ENCODE measurements around the gene IQCB1.
A peak's percentile ranks its signal among the peaks of the same experiment; 100 is the strongest.
"Not testable (repeated sequence)": the region's sequence is repeated elsewhere in the genome, so short reads cannot be mapped to it uniquely, and the experiment has no call there.

The IQCB1 gene, protein sequence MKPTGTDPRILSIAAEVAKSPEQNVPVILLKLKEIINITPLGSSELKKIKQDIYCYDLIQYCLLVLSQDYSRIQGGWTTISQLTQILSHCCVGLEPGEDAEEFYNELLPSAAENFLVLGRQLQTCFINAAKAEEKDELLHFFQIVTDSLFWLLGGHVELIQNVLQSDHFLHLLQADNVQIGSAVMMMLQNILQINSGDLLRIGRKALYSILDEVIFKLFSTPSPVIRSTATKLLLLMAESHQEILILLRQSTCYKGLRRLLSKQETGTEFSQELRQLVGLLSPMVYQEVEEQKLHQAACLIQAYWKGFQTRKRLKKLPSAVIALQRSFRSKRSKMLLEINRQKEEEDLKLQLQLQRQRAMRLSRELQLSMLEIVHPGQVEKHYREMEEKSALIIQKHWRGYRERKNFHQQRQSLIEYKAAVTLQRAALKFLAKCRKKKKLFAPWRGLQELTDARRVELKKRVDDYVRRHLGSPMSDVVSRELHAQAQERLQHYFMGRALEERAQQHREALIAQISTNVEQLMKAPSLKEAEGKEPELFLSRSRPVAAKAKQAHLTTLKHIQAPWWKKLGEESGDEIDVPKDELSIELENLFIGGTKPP

DNA sequence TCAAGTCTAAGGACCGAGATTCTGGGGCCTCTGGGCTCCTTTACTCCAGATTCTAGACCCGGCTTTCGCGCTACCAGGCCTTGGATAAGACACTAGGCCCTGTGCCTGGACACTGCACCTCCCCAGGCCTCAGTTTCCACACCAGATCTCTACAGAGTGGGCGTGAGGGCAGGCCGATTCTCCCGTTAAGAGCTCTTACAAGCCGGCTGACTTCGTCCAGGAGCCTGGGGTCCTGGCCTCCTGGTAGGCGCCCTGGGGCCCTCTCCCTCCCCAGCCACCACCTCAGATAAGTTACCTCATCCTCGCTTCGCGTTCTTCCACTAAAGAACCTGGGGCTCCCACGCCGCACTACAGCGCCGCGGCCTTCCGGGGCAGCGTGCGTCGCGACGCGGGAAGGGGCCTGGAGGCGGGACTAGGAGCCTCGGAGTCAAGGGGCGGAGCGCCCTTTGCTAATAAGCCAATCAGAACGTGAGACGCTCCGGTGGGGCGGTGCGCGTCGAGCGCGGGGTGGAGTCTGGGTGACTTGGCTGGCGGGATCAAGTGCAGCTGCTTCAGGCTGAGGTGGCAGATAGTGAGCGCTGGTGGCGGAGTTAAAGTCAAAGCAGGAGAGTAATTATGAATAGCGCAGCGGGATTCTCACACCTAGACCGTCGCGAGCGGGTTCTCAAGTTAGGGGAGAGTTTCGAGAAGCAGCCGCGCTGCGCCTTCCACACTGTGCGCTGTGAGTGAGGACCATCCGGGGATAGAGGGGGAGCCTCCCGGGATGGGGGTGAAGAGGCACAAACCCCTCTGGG lies at the start of gene IQCB1, which contains the start of gene EAF2:
IQCB1 (minus strand) TSS at position 390 of the 794 bp plus-strand sequence. CDS start 6,100 bp downstream, outside the sequence.
EAF2 (plus strand) TSS at position 539 of the 794 bp plus-strand sequence; CDS start at position 616, 77 bp downstream.
- peak; percentile 84 for DNase-seq

DNA sequence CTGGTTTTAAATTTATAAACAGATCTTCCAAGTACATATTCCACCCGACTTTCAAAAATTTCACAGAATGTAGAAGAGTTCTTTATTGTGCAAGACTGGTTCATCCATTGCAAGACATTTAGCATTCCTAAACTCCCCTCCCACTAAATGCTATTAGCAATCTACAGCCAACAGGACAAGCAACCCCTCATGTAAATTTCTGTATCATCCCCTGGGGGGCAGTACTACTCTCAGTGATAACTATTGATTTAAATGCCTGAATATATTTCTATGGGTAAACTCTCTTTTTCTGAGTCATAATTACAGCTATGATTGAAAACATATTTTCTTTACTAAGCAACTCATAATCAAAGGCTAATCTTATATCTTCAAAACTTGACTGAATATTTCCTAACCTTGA lies 48.6 kb upstream of the IQCB1 start:
- no peak for DNase-seq

DNA sequence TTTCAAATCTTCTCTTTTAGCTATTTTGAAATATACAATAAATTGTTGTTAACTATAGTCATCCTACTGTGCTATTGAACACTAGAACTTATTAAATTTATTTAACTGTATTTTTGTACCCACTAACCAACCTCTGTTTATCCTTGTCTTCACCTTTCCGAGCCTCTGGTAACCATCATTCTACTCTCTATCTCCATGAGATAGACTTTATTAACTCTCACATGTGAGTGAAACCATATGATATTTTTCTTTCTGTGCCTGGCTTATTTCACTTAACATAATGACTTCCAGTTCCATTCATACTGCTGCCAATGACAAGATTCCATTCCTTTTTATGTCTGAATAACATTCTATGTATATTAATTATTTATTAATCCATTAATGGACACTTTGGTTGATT lies 43.6 kb upstream of the IQCB1 start:
- DNase-seq: no peak

DNA sequence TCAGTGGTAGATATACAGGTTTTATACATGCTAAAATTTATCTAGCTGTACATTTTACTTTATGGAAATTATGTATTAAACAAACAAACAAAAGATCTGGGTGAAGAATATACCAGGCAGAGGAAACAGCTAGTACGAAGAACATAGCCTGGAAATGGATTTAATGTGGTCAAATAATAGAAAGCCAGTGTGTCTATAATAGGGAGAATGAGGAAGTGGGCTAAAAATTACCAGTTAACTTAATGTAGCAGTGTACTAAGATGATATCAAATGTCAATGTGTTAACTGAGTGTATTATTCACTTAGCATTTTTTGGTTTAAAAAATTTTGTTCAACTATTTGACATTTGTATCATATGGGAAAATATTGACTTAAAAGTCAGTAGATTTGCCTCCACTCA lies 36.6 kb upstream of the IQCB1 start:
- no peak for DNase-seq

DNA sequence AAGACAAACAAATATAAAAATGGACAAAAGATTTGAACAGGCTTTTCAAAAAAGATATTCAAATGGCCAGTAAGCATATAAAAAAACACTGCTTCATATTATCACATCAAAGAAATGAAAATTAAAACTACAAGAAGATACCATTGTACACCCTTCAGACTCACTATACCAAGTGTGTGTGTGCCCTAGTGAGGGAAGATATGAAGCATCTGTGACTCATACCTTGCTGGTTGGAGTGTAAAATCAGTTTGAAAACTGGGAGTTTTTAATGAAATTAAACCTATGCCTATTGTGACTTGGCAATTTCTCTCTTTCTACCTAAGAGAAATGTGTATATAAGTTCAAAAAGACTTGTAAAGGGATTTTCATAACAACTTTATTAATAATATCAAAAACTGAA lies 35.9 kb upstream of the IQCB1 start:
- DNase-seq: no peak

DNA sequence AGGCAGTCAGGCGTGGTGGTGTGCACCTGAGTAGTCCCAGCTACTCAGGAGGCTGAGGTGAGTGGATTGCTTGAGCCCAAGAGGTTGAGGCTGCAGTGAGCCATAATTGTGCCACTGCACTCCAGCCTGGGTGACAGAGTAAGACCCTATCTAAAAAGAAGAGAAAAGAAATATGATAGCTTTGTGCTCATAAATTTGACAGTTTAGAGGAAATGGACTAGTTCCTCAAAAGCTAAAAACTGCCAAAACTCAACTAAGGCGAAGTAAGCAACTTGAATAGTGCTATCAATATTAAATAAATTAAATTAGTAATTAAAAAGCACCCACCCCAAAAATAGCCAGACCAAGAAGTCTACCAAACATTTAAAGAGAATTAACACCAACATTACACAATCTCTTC lies 34.9 kb upstream of the IQCB1 start:
- no peak for DNase-seq

DNA sequence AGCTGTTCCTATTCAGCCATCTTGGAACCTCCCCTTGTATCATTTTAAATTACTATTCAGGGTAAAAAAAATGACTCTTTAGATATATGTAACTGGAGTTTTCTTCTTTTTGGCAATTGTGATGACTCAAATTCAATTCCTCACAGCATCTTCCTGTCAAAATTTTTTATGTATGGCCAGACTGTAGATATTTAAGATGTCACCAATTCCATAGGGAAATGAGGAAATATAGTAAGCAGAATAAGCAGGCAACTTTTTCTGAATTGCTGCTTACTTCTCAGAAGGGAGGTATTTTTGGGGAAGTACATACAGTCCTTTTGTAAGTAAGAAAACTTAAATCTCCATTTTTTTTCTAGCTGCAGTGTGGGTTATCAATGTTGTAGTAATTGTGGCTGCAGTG lies 28.9 kb upstream of the IQCB1 start:
- no peak for DNase-seq

DNA sequence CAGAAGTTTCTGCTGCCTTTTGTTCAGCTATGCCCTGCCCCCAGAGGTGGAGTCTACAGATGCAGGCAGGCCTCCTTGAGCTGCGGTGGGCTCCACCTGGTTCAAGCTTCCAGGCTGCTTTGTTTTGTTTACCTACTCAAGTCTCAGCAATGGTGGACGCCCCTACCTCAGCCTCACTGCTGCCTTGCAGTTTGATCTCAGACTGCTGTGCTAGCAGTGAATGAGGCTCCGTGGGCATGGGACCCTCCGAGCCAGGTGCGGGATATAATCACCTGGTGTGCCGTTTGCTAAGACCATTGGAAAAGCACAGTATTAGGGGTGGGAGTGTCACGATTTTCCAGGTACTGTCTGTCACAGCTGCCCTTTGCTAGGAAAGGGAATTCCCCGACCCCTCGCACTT lies 28.4 kb upstream of the IQCB1 start:
- DNase-seq: not testable (repeated sequence)

DNA sequence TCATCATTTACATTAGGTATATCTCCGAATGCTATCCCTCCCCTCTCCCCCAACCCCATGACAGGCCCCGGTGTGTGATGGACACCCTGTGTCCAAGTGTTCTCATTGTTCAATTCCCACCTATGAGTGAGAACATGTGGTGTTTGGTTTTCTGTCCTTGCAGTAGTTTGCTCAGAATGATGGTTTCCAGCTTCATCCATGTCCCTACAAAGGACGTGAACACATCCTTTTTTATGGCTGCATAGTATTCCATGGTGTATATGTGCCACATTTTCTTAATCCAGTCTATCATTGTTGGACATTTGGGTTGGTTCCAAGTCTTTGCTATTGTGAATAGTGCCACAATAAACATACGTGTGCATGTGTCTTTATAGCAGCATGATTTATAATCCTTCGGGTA lies 22.9 kb upstream of the IQCB1 start:
- not testable (repeated sequence) for DNase-seq

DNA sequence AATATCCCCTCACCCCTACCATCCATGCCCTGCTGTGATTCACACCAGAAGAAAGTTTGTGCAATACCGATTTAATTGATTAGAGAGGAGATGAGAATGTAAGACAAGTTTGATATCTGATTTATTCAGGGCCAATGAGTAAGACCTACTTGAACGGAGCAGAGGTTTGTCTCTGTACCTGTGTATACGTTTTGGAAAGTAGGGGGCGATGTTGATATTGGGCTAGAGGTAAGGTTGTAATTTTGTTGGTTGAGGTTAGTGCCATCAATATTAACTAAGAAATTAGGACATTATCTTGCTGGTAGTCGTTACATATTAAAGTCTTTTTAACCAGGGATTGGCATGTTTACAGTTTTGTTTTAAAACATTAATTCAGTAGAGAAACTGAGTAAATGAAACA lies 20.7 kb upstream of the IQCB1 start:
- no peak for DNase-seq

DNA sequence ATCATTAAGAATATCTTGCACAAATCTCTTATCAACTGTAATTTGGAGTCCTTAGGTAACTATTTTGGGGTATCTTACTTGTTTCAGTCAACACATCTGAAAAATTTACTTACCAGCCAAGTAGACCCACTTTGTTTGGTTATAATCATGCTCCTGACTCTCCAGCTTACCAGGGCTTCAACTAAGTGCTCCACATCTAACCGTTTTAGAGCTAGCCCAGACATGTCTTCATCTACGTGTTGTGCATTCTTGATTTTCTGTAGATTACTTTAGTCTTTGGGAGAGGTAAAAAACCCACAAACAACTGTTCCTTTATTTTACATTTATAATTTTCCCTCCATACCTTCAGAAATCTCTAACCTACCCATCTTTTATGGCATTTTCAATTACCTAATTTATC lies 17.4 kb upstream of the IQCB1 start:
- no peak for DNase-seq

DNA sequence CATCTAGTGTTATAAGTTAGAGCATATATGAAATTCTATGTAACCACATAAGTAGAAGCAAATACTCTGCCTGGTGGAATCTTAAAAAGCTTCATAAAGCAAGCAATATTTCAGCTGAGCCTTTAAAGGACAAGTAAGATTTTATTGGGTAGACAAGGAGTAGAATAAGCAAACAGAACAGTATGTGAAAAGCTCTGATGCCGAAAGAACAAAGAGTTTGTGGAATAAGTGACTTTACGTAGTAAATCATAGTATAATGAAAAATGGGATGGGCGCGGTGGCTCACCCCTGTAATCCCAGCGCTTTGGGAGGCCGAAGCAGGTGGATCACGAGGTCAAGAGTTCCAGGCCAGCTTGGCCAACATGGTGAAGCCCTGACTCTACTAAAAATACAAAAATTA lies 10.0 kb upstream of the IQCB1 start:
- no peak for DNase-seq

DNA sequence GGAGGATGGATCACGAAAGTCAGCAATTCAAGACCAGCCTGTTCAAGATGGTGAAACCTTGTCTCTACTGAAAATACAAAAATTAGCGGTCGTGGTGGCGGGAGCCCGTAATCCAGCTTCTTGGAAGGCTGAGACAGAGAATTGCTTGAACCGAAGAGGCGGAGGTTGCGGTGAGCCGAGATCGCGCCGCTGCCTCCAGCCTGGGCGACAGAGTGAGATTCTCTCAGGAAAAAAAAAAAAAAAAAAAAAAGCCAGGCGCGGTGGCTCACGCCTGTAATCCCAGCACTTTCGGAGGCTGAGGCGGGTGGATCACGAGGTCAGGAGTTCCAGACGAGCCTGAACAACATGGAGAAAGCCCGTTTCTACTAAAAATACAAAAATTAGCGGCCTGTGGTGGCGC lies 5.1 kb upstream of the IQCB1 start:
- no peak for DNase-seq

DNA sequence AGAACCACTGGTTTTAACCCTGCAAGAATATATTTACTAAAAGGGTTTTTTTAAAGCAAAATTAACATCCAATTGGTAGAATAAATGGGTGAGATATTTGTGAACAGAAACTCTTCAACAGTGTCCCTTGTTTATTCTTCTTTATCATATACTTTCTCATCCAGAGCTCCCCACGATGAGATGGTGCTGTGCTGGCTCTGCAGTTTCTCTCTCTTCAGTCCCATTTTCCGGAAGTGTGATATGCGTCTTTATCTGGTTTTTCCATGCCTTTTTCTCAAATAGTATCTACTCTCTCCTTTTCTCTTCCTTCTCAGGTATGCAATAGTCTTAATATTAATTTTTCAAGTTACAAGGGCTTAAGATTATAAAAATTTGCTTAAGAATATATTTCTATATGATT lies 1.6 kb upstream of the IQCB1 start:
- DNase-seq: no peak

DNA sequence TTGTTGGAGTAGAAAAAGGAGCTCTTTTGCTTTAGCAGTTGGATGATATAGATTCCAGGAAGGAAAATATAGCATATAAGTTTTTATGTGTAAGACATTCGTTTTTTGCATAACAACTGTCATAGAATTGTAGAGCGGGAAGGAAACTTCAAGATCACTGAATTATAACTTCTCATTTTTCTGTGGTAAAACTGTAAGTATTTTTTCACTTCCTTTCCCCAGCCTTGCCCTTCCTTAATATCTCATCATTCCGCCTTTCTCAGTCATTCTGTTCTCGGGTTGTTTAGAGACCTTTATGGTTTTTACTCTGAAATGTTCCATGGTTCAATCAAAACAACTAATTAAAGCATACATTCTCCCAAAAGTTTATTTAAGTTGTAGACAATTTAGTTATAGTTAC lies 1.2 kb upstream of the IQCB1 start:
- DNase-seq: no peak

DNA sequence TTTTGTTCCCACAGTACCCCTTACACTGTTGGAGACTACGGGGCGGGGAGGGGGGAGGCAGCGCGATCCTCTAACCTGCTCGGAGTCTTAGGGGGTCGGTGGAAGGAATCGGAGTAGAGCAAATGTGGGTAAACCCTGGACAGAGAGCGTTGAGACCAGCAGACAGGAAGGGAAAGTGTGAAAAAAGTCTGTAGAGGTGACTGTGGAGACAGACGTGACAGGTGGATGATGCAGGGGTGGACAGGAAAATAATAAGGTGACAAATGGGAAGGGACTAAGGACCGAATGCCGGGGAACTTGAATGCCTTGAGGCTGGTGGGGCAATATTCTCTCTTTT lies 573 bp upstream of the IQCB1 start:
- no peak for DNase-seq

DNA sequence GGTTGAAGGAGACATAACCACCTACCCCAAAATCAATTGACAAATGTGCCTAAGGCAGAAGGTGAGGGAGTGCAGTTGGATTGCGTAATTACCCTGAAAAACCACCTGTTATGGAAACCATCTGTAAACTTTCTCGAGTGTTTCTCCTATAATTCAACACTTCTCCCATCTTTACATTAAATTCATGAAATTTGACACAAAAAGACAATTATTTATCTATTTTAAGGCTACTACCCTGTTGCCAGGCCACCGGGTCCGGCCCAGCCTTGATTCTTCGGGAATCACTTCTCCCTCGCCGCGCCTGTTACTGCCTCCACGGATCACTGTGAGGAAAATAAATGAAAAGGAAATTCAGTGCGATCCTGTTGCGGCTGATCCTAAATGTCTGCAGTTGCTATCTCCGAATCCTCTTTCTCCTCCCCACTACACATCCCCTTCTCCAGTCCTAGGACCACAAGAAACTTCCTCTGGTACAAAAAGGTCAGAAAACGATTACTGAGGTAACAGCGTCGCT lies 646 bp downstream of the IQCB1 start:
- DNase-seq: no peak

DNA sequence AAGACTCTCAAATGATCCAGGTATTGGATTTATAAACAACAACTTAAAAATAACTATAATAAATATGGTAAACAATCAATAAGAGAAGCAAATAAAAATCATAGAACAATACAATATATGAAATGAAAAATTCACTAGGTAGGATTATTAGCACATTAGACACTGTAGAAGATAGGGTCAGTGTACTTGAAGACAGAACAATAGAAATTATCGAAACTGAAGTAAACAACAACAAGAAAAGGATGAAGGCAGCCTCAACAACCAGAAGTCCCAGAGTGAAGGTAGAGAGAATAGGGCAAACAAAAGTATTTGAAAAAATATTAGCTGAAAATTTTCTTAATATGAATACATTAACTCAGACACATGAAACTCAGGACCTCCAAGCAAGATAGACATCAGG lies 11.9 kb downstream of the IQCB1 start:
- no peak for DNase-seq

DNA sequence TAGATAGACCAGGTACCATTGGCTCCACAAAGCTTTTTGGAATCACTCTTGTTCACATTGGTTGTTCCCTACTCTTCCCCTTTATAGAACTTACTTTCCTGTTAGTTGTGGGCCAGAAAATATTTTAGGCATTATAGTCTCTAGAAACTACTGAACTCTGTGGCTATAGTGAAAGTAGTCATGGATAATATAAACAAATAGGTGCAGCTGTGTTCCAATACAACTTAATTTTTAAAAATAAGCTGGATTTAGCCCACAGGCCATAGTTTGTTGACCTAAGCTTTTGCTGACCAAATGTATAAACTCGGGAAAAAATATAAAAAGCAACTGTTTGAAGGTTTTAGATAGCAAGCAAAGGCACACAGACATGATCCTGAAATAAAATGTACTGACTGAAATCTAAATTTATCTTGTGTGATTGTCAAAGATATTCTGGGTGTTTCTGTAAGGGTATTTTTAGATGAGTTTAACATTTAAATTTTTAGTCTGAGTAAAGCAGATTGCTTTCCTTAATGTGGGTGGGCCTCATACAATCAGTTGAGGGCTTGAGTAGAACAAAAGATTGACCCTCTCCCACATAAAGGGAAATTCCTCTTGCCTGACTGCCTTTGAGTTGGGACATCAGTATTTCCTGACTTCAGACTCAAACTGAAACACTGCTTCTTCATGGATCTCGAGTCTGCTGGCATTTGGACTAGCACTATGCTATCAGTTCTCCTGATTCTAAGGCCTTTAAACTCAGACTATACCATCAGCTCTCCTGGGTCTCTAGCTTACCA lies 13.2 kb downstream of the IQCB1 start:
- DNase-seq: no peak

DNA sequence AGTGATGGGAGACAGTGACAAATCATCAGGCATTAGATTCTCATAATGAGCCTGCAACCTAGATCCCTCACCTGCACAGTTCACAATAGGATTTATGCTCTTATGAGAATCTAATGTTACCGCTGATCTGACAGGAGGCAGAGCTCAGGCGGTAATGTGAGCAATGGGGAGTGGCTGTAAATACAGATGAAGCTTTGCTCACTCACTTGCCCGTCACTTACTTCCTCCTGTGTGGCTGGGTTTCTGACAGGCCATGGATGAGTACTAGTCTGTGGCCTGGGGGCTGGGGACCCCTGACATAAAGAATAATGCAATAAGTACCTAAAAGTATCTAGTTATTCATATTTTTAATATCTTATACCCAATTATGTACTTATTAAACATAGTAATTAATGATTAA lies 15.6 kb downstream of the IQCB1 start:
- no peak for DNase-seq

DNA sequence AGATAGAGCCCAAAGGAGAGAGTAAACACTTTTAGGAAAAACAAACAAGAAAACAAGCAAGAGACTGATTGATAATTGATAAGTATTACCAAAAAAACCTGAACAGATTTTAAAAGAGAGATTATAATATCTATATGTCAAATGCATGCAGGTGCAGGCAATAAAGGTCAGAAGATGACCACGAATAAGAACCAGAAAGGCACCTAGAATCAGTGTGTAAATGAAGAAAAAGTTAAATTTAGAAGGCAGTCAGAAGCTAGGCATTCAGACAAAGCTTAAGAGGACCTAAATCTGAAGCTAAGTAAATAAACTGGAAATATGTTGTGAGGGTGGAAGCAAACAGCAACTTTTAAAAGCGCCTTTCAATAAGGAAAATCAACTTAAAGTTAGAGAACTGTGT lies 16.3 kb downstream of the IQCB1 start:
- DNase-seq: no peak

DNA sequence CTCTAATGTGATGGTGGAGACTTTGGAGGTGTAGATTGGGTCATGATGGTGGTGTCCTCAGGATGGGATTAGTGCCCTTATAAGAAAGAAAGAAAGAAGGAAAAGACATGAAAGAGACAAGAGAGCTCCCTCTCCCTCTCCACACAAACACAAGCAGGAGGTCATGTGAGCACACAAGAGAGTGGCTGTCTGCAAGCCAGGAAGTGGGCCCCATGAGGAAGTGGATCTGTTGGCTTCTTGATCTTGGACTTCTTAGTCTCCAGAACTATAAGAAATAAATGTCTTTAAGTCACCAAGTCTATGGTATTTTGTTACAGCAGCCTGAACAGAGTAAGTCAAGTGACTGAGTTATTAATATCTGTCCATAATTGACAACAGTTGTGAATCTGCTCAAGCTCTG lies 17.1 kb downstream of the IQCB1 start:
- DNase-seq: no peak

DNA sequence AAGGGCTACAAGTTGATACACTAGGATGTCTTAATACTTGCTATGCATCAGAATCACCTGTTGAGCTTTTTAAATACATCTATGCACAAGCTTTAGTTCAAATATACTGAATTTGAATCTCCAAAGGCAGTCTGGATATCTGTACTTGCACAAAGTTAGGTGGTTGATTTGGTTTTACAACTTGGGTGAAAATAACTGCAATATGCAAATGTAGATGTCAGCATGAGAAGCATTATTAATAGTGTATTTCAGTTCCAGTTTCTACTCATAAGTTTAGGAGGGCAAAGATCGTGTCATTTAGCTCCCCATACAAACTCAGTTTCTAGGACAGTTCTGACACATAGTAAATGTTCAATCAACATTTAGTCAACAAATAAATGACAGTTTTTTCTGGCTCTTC lies 25.6 kb downstream of the IQCB1 start:
- no peak for DNase-seq
